Right lobe of liver (tissue), 6 donors: Measurements from ENCODE around the gene CACNA1C. TPM values are rescaled to one million over a fixed set of nuclear protein-coding genes. Genes with fewer than 3 reads are reported as not detected.
A peak's percentile ranks its signal among the peaks of the same experiment; 100 is the strongest.

Experiments used
- ATAC-seq, 4 donors: fragments of 200-7000 bp; cut with Tn5 transposase; one replicate each; pipeline ENCODE4 v1.9.1; 2020; ENCODE audit warnings: mild to moderate bottlenecking in 4 of 4, moderate library complexity in 4 of 4
- DNase-seq, 3 donors: peaks; one replicate each; pipeline ENCODE4 v3.0.0-alpha.2; 2020
- H3K27ac ChIP-seq, 3 donors: fragments of 200-600 bp; one replicate each; pipeline ENCODE4 v1.8.0; 2022
- H3K27me3 ChIP-seq, 2 donors: fragments of 200-600 bp; one replicate each; pipeline ENCODE4 v1.8.0; 2022
- H3K36me3 ChIP-seq, 4 donors: fragments of 200-600 bp; sonication (generic) in 1 of 4; one replicate each; pipeline versions ENCODE4 v1.5.1 to v1.8.0; 2017 to 2022; ENCODE audit warnings: control low read depth in 1 of 4
- H3K4me1 ChIP-seq, 4 donors: fragments of 200-600 bp; sonication (generic) in 1 of 4; one replicate each; pipeline versions ENCODE4 v1.5.1 to v1.8.0; 2017 to 2022; ENCODE audit warnings: control low read depth in 1 of 4
- H3K4me3 ChIP-seq, 3 donors: fragments of 200-600 bp; one replicate each; pipeline ENCODE4 v1.8.0; 2022
- H3K9me3 ChIP-seq, 4 donors: fragments of 200-600 bp; sonication (generic) in 1 of 4; one replicate each; pipeline versions ENCODE4 v1.5.1 to v1.8.0; 2017 to 2022; ENCODE audit warnings: control low read depth in 1 of 4
- CTCF ChIP-seq, 4 donors: fragments of 200-600 bp in 3 of 4; fragments of 450-650 bp in 1 of 4; IDR thresholded peaks; one replicate each; pipeline versions ENCODE4 v1.5.1 to v1.8.0; 2016 to 2022; ENCODE audit warnings: antibody characterized with exemption in 4 of 4, mild to moderate bottlenecking in 2 of 4
- POLR2A ChIP-seq: fragments of 450-650 bp; IDR thresholded peaks from one replicate; pipeline ENCODE4 v1.6.1; 2017; ENCODE audit warnings: antibody characterized with exemption, mild to moderate bottlenecking
- WGBS: methylation state at CpG from one replicate; pipeline ENCODE4 v1.1.6; 2018; ENCODE audit warnings: low coverage, low lambda C conversion rate; ENCODE audit not compliant: insufficient coverage; ENCODE audit errors: missing lambda C conversion rate; 5-methylcytosine and 5-hydroxymethylcytosine counted together
- intact Hi-C, 2 donors: fragments of 100-400 bp; cut with DNase I; formaldehyde crosslinking; loops; one replicate each; pipeline versions ENCODE4 v1.11.2 to v1.14.1; 2022
- total RNA-seq, 6 experiments: library from RNA; depleted of rRNA in 2 of 6; stranded (reverse); fragments of >200 nt in 2 of 6; fragmentation: NEBNext Ultra II Directional in 3 of 6; extraction: Animal tissue kit (Norgen Biotek cat#: 25700) in 3 of 6; gene quantifications; one replicate each; pipeline versions ENCODE4 v1.1.0 to v1.2.4, GENCODE V29; 2016 to 2023
- donor health status: DM: no; HTN: yes; CAD: no.
- donor health status: DM: no; HTN: no; CAD: no.
- donor health status: DM: no; HTN: no; CAD: no.
- donor health status: DM: no; HTN: yes; CAD: no.
- donor health status: DM: no; HTN: yes; CAD: no.

CACNA1C gene
- total RNA-seq, 6 experiments from 2014 or later: 0.18 to 1.0 (median 0.57) TPM

- Histone ChIP-seq H3K4me3 (no peak overlapping the region), H3K27me3 (no peaks in the 10 kb centered on the region), H3K4me1 (no peaks in the 10 kb centered on the region), H3K27ac (no peak overlapping the region), H3K36me3 (no peaks in the 10 kb centered on the region), H3K9me3 (no peaks in the 10 kb centered on the region)
- TF ChIP-seq POLR2A: no peak
- TF ChIP-seq CTCF (IDR thresholded peaks at IDR 0.05): no peak
- peak; percentile 60 to 88 (median 72) for ATAC-seq
- no peak for DNase-seq
- intact Hi-C loops: no loop called here
- 46% methylated on average over 9 of the region's 13 CpGs for WGBS
Measured at GRCh38 chr12:2413999-2414792, 361.4 kb downstream of the CACNA1C start.

GRCh38 chr12:2414810-2415567 is 362.2 kb downstream of the CACNA1C start:
- intact Hi-C loops: no loop called here
- ATAC-seq (no peak), DNase-seq (no peak)
- no peaks in the 10 kb centered on the region for H3K4me1 ChIP-seq
- TF ChIP-seq POLR2A (no peak), CTCF (IDR thresholded peaks at IDR 0.05) (no peak)
- no peak overlapping the region for H3K27ac ChIP-seq
- no peaks in the 10 kb centered on the region for H3K27me3 ChIP-seq
- no peaks in the 10 kb centered on the region for H3K9me3 ChIP-seq
- no peak overlapping the region for H3K4me3 ChIP-seq
- 65% methylated on average over 10 of the region's 19 CpGs for WGBS
- H3K36me3 ChIP-seq: no peaks in the 10 kb centered on the region

- no peaks in the 10 kb centered on the region for H3K27me3 ChIP-seq
- no peak for DNase-seq
- H3K4me1 ChIP-seq: no peaks in the 10 kb centered on the region
- no peak for ATAC-seq
- no peak overlapping the region for H3K4me3 ChIP-seq
- no peaks in the 10 kb centered on the region for H3K36me3 ChIP-seq
- 78% methylated on average over 7 of the region's 10 CpGs for WGBS
- intact Hi-C loops: no loop called here
- no peak overlapping the region for H3K27ac ChIP-seq
- TF ChIP-seq CTCF (IDR thresholded peaks at IDR 0.05) (no peak), POLR2A (no peak)
- H3K9me3 ChIP-seq: no peaks in the 10 kb centered on the region
Measured at GRCh38 chr12:2415568-2415944, 362.8 kb downstream of the CACNA1C start.

- Histone ChIP-seq H3K4me1 (no peaks in the 10 kb centered on the region), H3K4me3 (no peak overlapping the region), H3K9me3 (no peaks in the 10 kb centered on the region), H3K36me3 (no peaks in the 10 kb centered on the region), H3K27ac (no peak overlapping the region), H3K27me3 (no peaks in the 10 kb centered on the region)
- ATAC-seq: no peak
- no peak for DNase-seq
- intact Hi-C loops: no loop called here
- WGBS: 65% methylated on average over 8 of the region's 8 CpGs
- TF ChIP-seq CTCF (IDR thresholded peaks at IDR 0.05): no peak
- no peak for TF ChIP-seq POLR2A
Measured at GRCh38 chr12:2416158-2416557, 363.4 kb downstream of the CACNA1C start.
